HepG2 (cell line): ENCODE results near the gene SAPCD1. TPM values are rescaled to one million over a fixed set of nuclear protein-coding genes. Genes with fewer than 3 reads are reported as not detected.
A peak's percentile ranks its signal among the peaks of the same experiment; 100 is the strongest.

Experiments used
- ADNP ChIP-seq: sonication (generic); formaldehyde crosslinking; IDR thresholded peaks from 2 replicates; pipeline ENCODE4 v1.4.0; 2020; ENCODE audit warnings: missing genetic modification reagents
- AKAP8 ChIP-seq: sonication (generic); formaldehyde crosslinking; IDR thresholded peaks from 2 replicates; pipeline ENCODE4 v1.5.1; 2020; ENCODE audit warnings: mild to moderate bottlenecking, missing genetic modification reagents
- CBX5 ChIP-seq: sonication (generic); formaldehyde crosslinking; IDR thresholded peaks from 2 replicates; pipeline ENCODE4 v1.4.0; 2020; ENCODE audit warnings: missing genetic modification reagents, borderline replicate concordance
- CERS6 ChIP-seq: sonication (generic); formaldehyde crosslinking; IDR thresholded peaks from 2 replicates; pipeline ENCODE4 v1.5.0; 2020; ENCODE audit warnings: missing genetic modification reagents
- HDAC2 ChIP-seq: sonication (generic); formaldehyde crosslinking; IDR thresholded peaks from 2 replicates; pipeline ENCODE4 v1.4.0; 2020; ENCODE audit warnings: missing genetic modification reagents
- MYPOP ChIP-seq: sonication (generic); formaldehyde crosslinking; IDR thresholded peaks from 2 replicates; pipeline ENCODE4 v1.8.1; 2023; ENCODE audit warnings: mild to moderate bottlenecking, moderate library complexity, missing genetic modification reagents
- MZF1 ChIP-seq: sonication (generic); formaldehyde crosslinking; IDR thresholded peaks from 2 replicates; pipeline ENCODE4 v1.8.1; 2023; ENCODE audit warnings: mild to moderate bottlenecking, missing genetic modification reagents, borderline replicate concordance
- NCOR1 ChIP-seq: fragments of 200-600 bp; sonication (generic); IDR thresholded peaks from 2 replicates; pipeline ENCODE4 v1.7.0; 2017; ENCODE audit warnings: antibody characterized with exemption, low read length, borderline replicate concordance
- NFE2 ChIP-seq: sonication (generic); formaldehyde crosslinking; IDR thresholded peaks from 2 replicates; pipeline ENCODE4 v1.4.0; 2020; ENCODE audit warnings: missing genetic modification reagents
- NFKB2 ChIP-seq: sonication (generic); formaldehyde crosslinking; IDR thresholded peaks from 2 replicates; pipeline ENCODE4 v1.4.0; 2020; ENCODE audit warnings: missing genetic modification reagents, borderline replicate concordance
- NR2F6 ChIP-seq, 2 experiments: IDR thresholded peaks; 2 replicates each; pipeline ENCODE4 v1.6.1; 2016; ENCODE audit warnings: antibody characterized with exemption in 1 of 2, mild to moderate bottlenecking in 1 of 2
- POLR2A ChIP-seq, 2 experiments: IDR thresholded peaks; 2 replicates each; pipeline ENCODE4 v1.6.1; 2011; ENCODE audit warnings: low read depth in 2 of 2, low read length in 2 of 2, mild to moderate bottlenecking in 1 of 2, moderate library complexity in 1 of 2; ENCODE audit not compliant: insufficient read depth in 1 of 2
- PREB ChIP-seq: sonication (generic); formaldehyde crosslinking; IDR thresholded peaks from 2 replicates; pipeline ENCODE4 v1.4.0; 2020; ENCODE audit warnings: missing genetic modification reagents
- SALL1 ChIP-seq: sonication (generic); formaldehyde crosslinking; IDR thresholded peaks from 2 replicates; pipeline ENCODE4 v1.8.0; 2022; ENCODE audit warnings: mild to moderate bottlenecking, missing genetic modification reagents
- SMAD3 ChIP-seq: sonication (generic); formaldehyde crosslinking; IDR thresholded peaks from 2 replicates; pipeline ENCODE4 v1.4.0; 2020; ENCODE audit warnings: missing genetic modification reagents
- TEAD3 ChIP-seq: optimal IDR thresholded peaks from 2 replicates; pipeline ENCODE3; 2016; ENCODE audit warnings: borderline replicate concordance
- THAP7 ChIP-seq: sonication (generic); formaldehyde crosslinking; IDR thresholded peaks from 2 replicates; pipeline ENCODE4 v1.8.1; 2023; ENCODE audit warnings: mild to moderate bottlenecking, missing genetic modification reagents
- ZMAT3 ChIP-seq: sonication (generic); formaldehyde crosslinking; conservative IDR thresholded peaks from 2 replicates; pipeline ENCODE4 v1.7.0; 2021; ENCODE audit warnings: missing genetic modification reagents
- ZNF124 ChIP-seq: sonication (generic); formaldehyde crosslinking; IDR thresholded peaks from 2 replicates; pipeline ENCODE4 v1.4.0; 2020; ENCODE audit warnings: missing genetic modification reagents
- ZNF280D ChIP-seq: sonication (generic); formaldehyde crosslinking; IDR thresholded peaks from 2 replicates; pipeline ENCODE4 v1.5.1; 2020; ENCODE audit warnings: mild to moderate bottlenecking, missing genetic modification reagents
- ZNF460 ChIP-seq: sonication (generic); formaldehyde crosslinking; IDR thresholded peaks from 2 replicates; pipeline ENCODE4 v1.5.1; 2020; ENCODE audit warnings: missing genetic modification reagents, mild to moderate bottlenecking, borderline replicate concordance
- ZNF629 ChIP-seq: sonication (generic); formaldehyde crosslinking; conservative IDR thresholded peaks from 2 replicates; pipeline ENCODE4 v1.5.0; 2020; ENCODE audit warnings: missing genetic modification reagents
- ZNF652 ChIP-seq: IDR thresholded peaks from 2 replicates; pipeline ENCODE4 v1.6.1; 2016; ENCODE audit warnings: low read depth, borderline replicate concordance
- polyA plus RNA-seq, 8 experiments: library from polyadenylated mRNA; depleted of rRNA in 3 of 8; stranded (reverse) in 7 of 8; unstranded in 1 of 8; fragments of >200 nt; fragmentation: Illumina TruSeq in 4 of 8; extraction: Trizol in 4 of 8; gene quantifications; 2 replicates each; pipeline versions ENCODE4 v1.2.1 to v1.2.3, GENCODE V29; 2011 to 2016; ENCODE audit warnings: low read depth in 4 of 8, missing spikeins in 1 of 8, mixed read lengths in 1 of 8; ENCODE audit not compliant: insufficient read depth in 1 of 8
- total RNA-seq, 5 experiments: library from RNA; depleted of rRNA; stranded (reverse); fragments of >200 nt; fragmentation: Illumina TruSeq; extraction: Trizol; gene quantifications; 2 replicates each; pipeline ENCODE4 v1.2.3, GENCODE V29; 2016; ENCODE audit warnings: low read depth in 1 of 5

Gene SAPCD1
- total and polyA plus RNA-seq, 2 of the 13 experiments (the other 11 are each of a cell fraction or from before 2014, with no cell fraction given), result 2.5 to 3.9 TPM

- TF ChIP-seq THAP7 (CRISPR knock-in tag) (peak; percentile 73; the same call in 1 of the 2 replicates), TEAD3 (CRISPR knock-in tag) (no peak), SALL1 (CRISPR knock-in tag) (peak; percentile 39; the same call in 1 of the 2 replicates), ZNF280D (CRISPR knock-in tag) (no peak), MYPOP (CRISPR knock-in tag) (0 out of 2 replicates have a peak, but pooled peaks have one; percentile 1), ZNF652 (no peak), NR2F6 (IDR thresholded peaks at IDR 0.05) (no peak), NR2F6 (CRISPR knock-in tag; IDR thresholded peaks at IDR 0.05) (peak; percentile 43; the same call in 1 of the 2 replicates), ADNP (CRISPR knock-in tag) (no peak), ZNF460 (no peak), ZMAT3 (CRISPR knock-in tag) (peak; percentile 87; the same call in 1 of the 2 replicates), MZF1 (CRISPR knock-in tag) (no peak), NFE2 (peak; percentile 75; the same call in 1 of the 2 replicates), ZNF629 (CRISPR knock-in tag) (no peak), PREB (CRISPR knock-in tag) (no peak), ZNF124 (no peak), SMAD3 (CRISPR knock-in tag) (0 out of 2 replicates have a peak, but pooled peaks have one; percentile 20), NFKB2 (CRISPR knock-in tag) (no peak), AKAP8 (CRISPR knock-in tag) (no peak), POLR2A (IDR thresholded peaks at IDR 0.05; ENCODE audit: insufficient read depth in 1 of 2, low read depth in 2 of 2, low read length in 2 of 2) (0 out of 4 replicates have a peak, but pooled peaks of 1 of the 2 experiments have one; percentile 1), HDAC2 (CRISPR knock-in tag) (0 out of 2 replicates have a peak, but pooled peaks have one; percentile 9), CBX5 (CRISPR knock-in tag) (no peak), NCOR1 (no peak), CERS6 (no peak)
Observed at GRCh38 chr6:31734247-31734820, 28.1 kb upstream of the SAPCD1 start (continued).
